ENCODE data around the gene ANK3. TPM values are rescaled to one million over a fixed set of nuclear protein-coding genes. Genes with fewer than 3 reads are reported as not detected.

Gene ANK3
- total RNA-seq, 1 experiment from 2014 or later: 69.6 TPM

- TF ChIP-seq, protein P1, sequence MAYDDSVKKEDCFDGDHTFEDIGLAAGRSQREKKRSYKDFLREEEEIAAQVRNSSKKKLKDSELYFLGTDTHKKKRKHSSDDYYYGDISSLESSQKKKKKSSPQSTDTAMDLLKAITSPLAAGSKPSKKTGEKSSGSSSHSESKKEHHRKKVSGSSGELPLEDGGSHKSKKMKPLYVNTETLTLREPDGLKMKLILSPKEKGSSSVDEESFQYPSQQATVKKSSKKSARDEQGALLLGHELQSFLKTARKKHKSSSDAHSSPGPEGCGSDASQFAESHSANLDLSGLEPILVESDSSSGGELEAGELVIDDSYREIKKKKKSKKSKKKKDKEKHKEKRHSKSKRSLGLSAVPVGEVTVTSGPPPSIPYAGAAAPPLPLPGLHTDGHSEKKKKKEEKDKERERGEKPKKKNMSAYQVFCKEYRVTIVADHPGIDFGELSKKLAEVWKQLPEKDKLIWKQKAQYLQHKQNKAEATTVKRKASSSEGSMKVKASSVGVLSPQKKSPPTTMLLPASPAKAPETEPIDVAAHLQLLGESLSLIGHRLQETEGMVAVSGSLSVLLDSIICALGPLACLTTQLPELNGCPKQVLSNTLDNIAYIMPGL (CRISPR knock-in tag; IDR thresholded peaks at IDR 0.05): no peak
- TF ChIP-seq ZNF138 (CRISPR knock-in tag; conservative IDR thresholded peaks at IDR 0.05): no peak
- no peak for TF ChIP-seq ARID4B (CRISPR knock-in tag; IDR thresholded peaks at IDR 0.05; ENCODE audit: borderline replicate concordance)
- no peak for TF ChIP-seq IRF2 (CRISPR knock-in tag; IDR thresholded peaks at IDR 0.05; ENCODE audit: borderline replicate concordance, low read depth)
These were observed 302.8 kb downstream of the ANK3 start (continued) for GRCh38 chr10:60086862-60087261.

GRCh38 chr10:60086421-60086820 lies 303.3 kb downstream of the ANK3 start:
- Mint-ChIP-seq H3K27ac (no peak overlapping the region), H3K27me3 (ENCODE audit: low read depth) (no peaks in the 10 kb centered on the region), H3K4me1 (peaks cover 21% of the 10 kb centered on the region), H3K9me3 (no peaks in the 10 kb centered on the region), H3K36me3 (peaks cover 26% of the 10 kb centered on the region), H3K4me3 (no peak overlapping the region)
- ATAC-seq (peak; percentile 47; the same call in 1 of the 2 replicates), DNase-seq (ENCODE audit: low spot score) (no peak)
- CTCF ChIA-PET: interaction anchor here (1.1 kb wide), 1 partner anchor 118 kb away, joined by 3 read pairs; no protein-coding TSS in a partner anchor
- POLR2A ChIA-PET: no interaction called here
- TF ChIP-seq, protein P1 (CRISPR knock-in tag; IDR thresholded peaks at IDR 0.05): no peak
- no peak for TF ChIP-seq PRRX2 (CRISPR knock-in tag; IDR thresholded peaks at IDR 0.05)
- TF ChIP-seq MYBL2 (CRISPR knock-in tag; IDR thresholded peaks at IDR 0.05): no peak
- TF ChIP-seq ZNF317 (CRISPR knock-in tag; IDR thresholded peaks at IDR 0.05; ENCODE audit: borderline replicate concordance, low read depth): no peak
- no peak for TF ChIP-seq TEAD4 (CRISPR knock-in tag; IDR thresholded peaks at IDR 0.05)
- no peak for TF ChIP-seq EMX1 (CRISPR knock-in tag; IDR thresholded peaks at IDR 0.05)
- TF ChIP-seq, protein P2, sequence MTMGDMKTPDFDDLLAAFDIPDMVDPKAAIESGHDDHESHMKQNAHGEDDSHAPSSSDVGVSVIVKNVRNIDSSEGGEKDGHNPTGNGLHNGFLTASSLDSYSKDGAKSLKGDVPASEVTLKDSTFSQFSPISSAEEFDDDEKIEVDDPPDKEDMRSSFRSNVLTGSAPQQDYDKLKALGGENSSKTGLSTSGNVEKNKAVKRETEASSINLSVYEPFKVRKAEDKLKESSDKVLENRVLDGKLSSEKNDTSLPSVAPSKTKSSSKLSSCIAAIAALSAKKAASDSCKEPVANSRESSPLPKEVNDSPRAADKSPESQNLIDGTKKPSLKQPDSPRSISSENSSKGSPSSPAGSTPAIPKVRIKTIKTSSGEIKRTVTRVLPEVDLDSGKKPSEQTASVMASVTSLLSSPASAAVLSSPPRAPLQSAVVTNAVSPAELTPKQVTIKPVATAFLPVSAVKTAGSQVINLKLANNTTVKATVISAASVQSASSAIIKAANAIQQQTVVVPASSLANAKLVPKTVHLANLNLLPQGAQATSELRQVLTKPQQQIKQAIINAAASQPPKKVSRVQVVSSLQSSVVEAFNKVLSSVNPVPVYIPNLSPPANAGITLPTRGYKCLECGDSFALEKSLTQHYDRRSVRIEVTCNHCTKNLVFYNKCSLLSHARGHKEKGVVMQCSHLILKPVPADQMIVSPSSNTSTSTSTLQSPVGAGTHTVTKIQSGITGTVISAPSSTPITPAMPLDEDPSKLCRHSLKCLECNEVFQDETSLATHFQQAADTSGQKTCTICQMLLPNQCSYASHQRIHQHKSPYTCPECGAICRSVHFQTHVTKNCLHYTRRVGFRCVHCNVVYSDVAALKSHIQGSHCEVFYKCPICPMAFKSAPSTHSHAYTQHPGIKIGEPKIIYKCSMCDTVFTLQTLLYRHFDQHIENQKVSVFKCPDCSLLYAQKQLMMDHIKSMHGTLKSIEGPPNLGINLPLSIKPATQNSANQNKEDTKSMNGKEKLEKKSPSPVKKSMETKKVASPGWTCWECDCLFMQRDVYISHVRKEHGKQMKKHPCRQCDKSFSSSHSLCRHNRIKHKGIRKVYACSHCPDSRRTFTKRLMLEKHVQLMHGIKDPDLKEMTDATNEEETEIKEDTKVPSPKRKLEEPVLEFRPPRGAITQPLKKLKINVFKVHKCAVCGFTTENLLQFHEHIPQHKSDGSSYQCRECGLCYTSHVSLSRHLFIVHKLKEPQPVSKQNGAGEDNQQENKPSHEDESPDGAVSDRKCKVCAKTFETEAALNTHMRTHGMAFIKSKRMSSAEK (CRISPR knock-in tag; IDR thresholded peaks at IDR 0.05; ENCODE audit: borderline replicate concordance): no peak
- no peak for TF ChIP-seq ZMAT4 (CRISPR knock-in tag; IDR thresholded peaks at IDR 0.05)
- TF ChIP-seq NR1H2 (CRISPR knock-in tag; IDR thresholded peaks at IDR 0.05): no peak
- no peak for TF ChIP-seq USF1 (CRISPR knock-in tag; IDR thresholded peaks at IDR 0.05)
- no peak for TF ChIP-seq GRHL2 (CRISPR knock-in tag; IDR thresholded peaks at IDR 0.05; ENCODE audit: insufficient replicate concordance, severe bottlenecking)
- TF ChIP-seq ZSCAN18 (CRISPR knock-in tag; IDR thresholded peaks at IDR 0.05): no peak
- no peak for TF ChIP-seq FOXJ3 (CRISPR knock-in tag; IDR thresholded peaks at IDR 0.05; ENCODE audit: borderline replicate concordance)
- TF ChIP-seq ETV6 (CRISPR knock-in tag; IDR thresholded peaks at IDR 0.05): no peak
- no peak for TF ChIP-seq ZNF232 (CRISPR knock-in tag; IDR thresholded peaks at IDR 0.05)

Data from WTC11 (cell line).